ENCODE measurements around the gene PIP5K1A.

The PIP5K1A gene

DNA sequence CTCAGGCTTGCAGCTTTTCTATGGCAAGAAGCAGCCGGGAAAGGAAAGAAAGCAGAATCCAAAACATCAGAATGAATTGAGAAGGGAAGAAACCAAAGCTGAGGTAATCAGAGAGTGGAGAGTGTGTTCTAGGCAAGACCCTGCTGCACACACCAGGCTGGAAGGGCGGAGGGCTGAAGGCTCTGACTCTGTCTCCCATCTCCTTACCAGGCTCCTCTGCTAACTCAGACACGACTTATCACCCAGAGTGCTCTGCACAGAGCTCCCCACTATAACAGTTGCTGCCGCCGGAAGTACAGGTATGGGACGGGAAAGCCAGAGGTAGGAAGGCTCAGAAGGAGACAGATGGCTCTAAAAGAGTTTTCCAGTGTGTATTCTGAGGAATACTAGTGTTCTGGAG is 31.2 kb upstream of the PIP5K1A start:
- intact Hi-C loops (cut with DNase I; ENCODE audit: low total_unique reads), result no loop called here
- no peaks in the 10 kb centered on the region for H3K9me3 ChIP-seq
- H3K4me3 ChIP-seq, result peak overlapping the region; percentile 67 to 76
- peaks cover 17 to 47% (median 30%) of the 10 kb centered on the region in 3 donors for H3K36me3 ChIP-seq
- no peaks in the 10 kb centered on the region for H3K27me3 ChIP-seq
- H3K4me1 ChIP-seq, result peaks cover 0 to 31% (median 17%) of the 10 kb centered on the region in 4 donors
- TF ChIP-seq, protein P1, sequence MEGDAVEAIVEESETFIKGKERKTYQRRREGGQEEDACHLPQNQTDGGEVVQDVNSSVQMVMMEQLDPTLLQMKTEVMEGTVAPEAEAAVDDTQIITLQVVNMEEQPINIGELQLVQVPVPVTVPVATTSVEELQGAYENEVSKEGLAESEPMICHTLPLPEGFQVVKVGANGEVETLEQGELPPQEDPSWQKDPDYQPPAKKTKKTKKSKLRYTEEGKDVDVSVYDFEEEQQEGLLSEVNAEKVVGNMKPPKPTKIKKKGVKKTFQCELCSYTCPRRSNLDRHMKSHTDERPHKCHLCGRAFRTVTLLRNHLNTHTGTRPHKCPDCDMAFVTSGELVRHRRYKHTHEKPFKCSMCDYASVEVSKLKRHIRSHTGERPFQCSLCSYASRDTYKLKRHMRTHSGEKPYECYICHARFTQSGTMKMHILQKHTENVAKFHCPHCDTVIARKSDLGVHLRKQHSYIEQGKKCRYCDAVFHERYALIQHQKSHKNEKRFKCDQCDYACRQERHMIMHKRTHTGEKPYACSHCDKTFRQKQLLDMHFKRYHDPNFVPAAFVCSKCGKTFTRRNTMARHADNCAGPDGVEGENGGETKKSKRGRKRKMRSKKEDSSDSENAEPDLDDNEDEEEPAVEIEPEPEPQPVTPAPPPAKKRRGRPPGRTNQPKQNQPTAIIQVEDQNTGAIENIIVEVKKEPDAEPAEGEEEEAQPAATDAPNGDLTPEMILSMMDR (IDR thresholded peaks at IDR 0.05), result no peak
- DNase-seq, result no peak
- H3K27ac ChIP-seq, result peak overlapping the region; percentile 92 to 96

DNA sequence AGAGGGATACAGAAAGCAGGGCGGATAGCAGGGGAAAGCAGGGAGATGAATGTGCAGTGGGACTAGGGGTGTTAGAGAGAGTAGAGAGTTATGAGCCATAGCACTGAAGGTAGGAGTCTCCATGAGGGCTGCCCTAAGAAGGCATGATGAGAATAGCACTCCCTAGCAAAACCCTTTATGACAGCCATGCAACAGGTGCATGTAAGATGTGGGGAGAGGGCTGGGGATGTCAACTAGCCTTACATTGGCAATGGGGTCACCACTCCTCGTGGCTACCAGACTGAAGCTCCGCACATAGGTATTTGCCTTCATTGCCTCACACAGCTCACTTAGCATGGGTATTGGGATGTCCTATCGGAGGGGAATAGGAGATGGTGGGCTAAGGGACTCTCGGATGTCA is 27.2 kb upstream of the PIP5K1A start:
- no peak overlapping the region for H3K27ac ChIP-seq
- peaks cover 0 to 11% (median 9%) of the 10 kb centered on the region in 4 donors for H3K4me1 ChIP-seq
- no peaks in the 10 kb centered on the region for H3K27me3 ChIP-seq
- no peak for DNase-seq
- TF ChIP-seq, protein P1 (IDR thresholded peaks at IDR 0.05), result no peak
- peaks cover 30 to 80% (median 51%) of the 10 kb centered on the region in 3 donors for H3K36me3 ChIP-seq
- no peak overlapping the region for H3K4me3 ChIP-seq
- intact Hi-C loops (cut with DNase I; ENCODE audit: low total_unique reads), result no loop called here
- no peaks in the 10 kb centered on the region for H3K9me3 ChIP-seq

DNA sequence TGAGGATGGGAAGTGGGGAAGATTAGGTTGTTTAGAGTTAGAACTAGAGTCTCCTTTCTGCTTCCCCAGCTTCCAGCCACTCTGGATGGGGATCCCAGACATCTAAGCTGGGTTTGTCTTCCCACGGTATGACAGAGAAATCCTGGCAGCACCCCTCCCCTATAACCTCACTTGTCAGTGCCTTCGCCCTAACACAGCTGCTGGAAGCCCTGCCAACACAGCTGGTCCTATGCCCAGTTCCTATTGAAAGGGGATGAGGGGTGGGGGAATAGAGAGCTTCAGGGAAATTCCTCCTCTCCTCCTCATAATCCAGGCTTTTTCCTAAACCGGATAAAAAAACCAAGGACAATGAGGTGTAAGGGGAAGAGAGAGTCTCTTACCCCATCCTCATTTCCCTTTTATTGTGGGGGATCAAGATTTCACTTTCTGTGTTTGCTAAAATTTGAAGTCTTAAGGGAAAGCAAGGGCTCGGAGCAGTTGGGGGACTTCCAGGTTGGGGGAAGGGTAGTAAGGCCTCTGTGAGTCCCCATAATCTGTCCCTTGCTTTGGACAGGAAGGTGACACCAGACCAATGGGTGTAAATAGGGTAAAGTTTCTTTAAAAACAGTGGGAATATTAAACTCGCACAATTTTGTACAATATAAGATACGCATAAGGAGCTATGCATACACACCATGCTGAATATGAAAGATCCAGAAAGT is 23.2 kb upstream of the PIP5K1A start:
- intact Hi-C loops (cut with DNase I; ENCODE audit: low total_unique reads), result no loop called here
- H3K9me3 ChIP-seq, result no peaks in the 10 kb centered on the region
- no peak overlapping the region for H3K27ac ChIP-seq
- H3K4me3 ChIP-seq, result no peak overlapping the region
- H3K36me3 ChIP-seq, result peaks cover 55 to 88% (median 70%) of the 10 kb centered on the region in 3 donors
- no peak for DNase-seq
- no peaks in the 10 kb centered on the region for H3K27me3 ChIP-seq
- TF ChIP-seq, protein P1 (IDR thresholded peaks at IDR 0.05), result no peak
- H3K4me1 ChIP-seq, result no peaks in the 10 kb centered on the region

DNA sequence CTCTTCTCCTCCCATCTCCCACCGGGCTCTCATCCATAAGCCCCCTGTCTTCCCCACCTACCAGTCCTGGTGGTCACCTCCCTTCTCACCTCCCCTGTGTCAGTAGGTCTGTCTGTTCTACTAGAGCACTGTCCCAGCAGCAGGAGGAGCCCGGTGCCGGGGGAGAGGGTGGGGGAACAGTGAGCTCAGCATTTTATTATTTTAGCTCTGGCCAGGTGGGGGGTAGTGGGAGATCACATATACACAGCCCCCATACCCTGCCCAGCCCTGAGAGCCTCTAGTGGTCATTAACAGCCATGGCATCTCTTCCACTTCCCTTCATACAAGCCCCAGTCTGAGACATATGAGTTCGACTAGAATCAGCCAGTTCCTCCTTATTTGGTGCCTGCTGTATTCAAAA is 22.5 kb upstream of the PIP5K1A start, which contains the start of gene TMOD4:
Gene TMOD4 (minus strand): TSS at position 119 of the 400 bp plus-strand sequence. CDS start 1,106 bp downstream, outside the sequence.
- H3K4me1 ChIP-seq, result no peaks in the 10 kb centered on the region
- H3K9me3 ChIP-seq, result no peaks in the 10 kb centered on the region
- H3K36me3 ChIP-seq, result peaks cover 58 to 88% (median 70%) of the 10 kb centered on the region in 3 donors
- intact Hi-C loops (cut with DNase I; ENCODE audit: low total_unique reads), result no loop called here
- no peak within 1 kb of the TSS for H3K27ac ChIP-seq
- no peak within 1 kb of the TSS for H3K4me3 ChIP-seq
- DNase-seq, result no peak
- TF ChIP-seq, protein P1 (IDR thresholded peaks at IDR 0.05), result peak in 1 of 2 experiments; percentile 21
- H3K27me3 ChIP-seq, result no peaks in the 10 kb centered on the region

DNA sequence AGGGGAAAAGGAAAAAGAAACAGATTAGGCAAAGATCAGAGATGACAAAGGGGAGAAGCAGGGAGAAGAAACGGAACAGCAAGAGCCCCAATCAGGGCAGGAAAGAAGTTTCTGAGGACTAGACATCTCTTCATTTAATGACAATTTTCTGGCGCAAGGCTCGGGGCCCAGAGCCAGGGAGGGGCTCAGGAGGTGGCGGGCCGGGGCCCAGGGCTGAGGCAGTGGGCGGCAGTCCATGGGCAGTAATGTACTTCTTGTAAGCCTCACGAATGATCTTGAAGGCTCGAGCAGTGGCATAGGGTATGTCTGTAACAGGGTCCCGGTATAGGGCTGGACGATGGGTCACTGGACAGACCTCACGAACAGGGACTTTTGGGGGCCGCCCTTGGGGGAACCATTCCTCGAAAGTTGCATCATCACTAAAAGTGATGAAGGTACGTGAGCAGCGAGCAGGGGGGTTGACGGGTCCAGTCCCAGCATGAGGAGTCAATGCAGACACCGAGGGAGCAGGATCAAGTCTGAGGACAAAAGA is 21.8 kb upstream of the PIP5K1A start:
- H3K9me3 ChIP-seq, result no peaks in the 10 kb centered on the region
- H3K27me3 ChIP-seq, result no peaks in the 10 kb centered on the region
- no peak overlapping the region for H3K4me3 ChIP-seq
- no peak for DNase-seq
- intact Hi-C loops (cut with DNase I; ENCODE audit: low total_unique reads), result no loop called here
- no peaks in the 10 kb centered on the region for H3K4me1 ChIP-seq
- TF ChIP-seq, protein P1 (IDR thresholded peaks at IDR 0.05), result no peak
- peaks cover 64 to 88% (median 73%) of the 10 kb centered on the region in 3 donors for H3K36me3 ChIP-seq
- no peak overlapping the region for H3K27ac ChIP-seq
